Nephron (organoid): Measurements from ENCODE around the gene VPS16.
A peak's percentile ranks its signal among the peaks of the same experiment; 100 is the strongest.

Experiments used
- H3K27ac Mint-ChIP-seq, 3 experiments: 2 replicates each; pipeline ENCODE4 v1.8.0; 2020; ENCODE audit warnings: mixed read lengths in 3 of 3, mild to moderate bottlenecking in 2 of 3, moderate library complexity in 1 of 3
- H3K27me3 Mint-ChIP-seq: 2 replicates; pipeline ENCODE4 v1.8.0; 2021; ENCODE audit warnings: low read depth, mild to moderate bottlenecking, moderate library complexity, mixed read lengths
- H3K36me3 Mint-ChIP-seq: 2 replicates; pipeline ENCODE4 v1.8.0; 2020; ENCODE audit warnings: low read depth, mixed read lengths
- H3K4me1 Mint-ChIP-seq: 2 replicates; pipeline ENCODE4 v1.8.0; 2020; ENCODE audit warnings: mixed read lengths
- H3K4me3 Mint-ChIP-seq, 3 experiments: 2 replicates each; pipeline ENCODE4 v1.8.0; 2020; ENCODE audit warnings: mild to moderate bottlenecking in 3 of 3, mixed read lengths in 3 of 3, moderate library complexity in 2 of 3
- H3K9me3 Mint-ChIP-seq: 2 replicates; pipeline ENCODE4 v1.8.0; 2020; ENCODE audit warnings: mixed read lengths
- TF ChIP-seq, protein P1 (sequence below), 3 experiments: fragments of 200-600 bp; sonication (generic); IDR thresholded peaks; one replicate each; pipeline ENCODE4 v1.5.0; 2021; ENCODE audit warnings: antibody characterized with exemption in 3 of 3; ENCODE audit not compliant: unreplicated experiment in 3 of 3

VPS16 gene

DNA sequence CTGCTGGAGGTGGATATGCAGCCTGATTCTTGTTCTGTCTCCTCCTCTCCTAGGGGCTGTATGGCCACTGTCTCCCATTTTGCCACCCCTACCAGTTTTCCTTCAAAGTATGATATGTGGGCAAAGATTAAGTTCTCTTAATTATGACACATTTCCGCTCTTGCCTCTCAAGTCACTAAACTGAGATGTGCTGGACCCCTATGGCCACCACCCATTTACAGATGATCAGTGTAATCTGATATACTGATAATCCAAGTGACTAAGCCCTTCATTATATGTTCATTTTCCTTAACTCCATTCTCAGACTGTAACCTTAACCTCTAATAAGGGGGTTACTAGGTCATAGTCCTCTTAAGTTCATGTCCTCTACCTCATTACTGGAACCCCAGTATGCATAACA is 26.5 kb upstream of the VPS16 start:
- H3K4me3 Mint-ChIP-seq, result peak overlapping the region in 1 of 3 experiments; percentile 1
- peaks cover 36% of the 10 kb centered on the region for H3K4me1 Mint-ChIP-seq
- H3K9me3 Mint-ChIP-seq, result peaks cover 33% of the 10 kb centered on the region
- peaks cover 14% of the 10 kb centered on the region for H3K36me3 Mint-ChIP-seq
- H3K27ac Mint-ChIP-seq, result peak overlapping the region; percentile 41 to 81 (median 78)
- TF ChIP-seq, protein P1, sequence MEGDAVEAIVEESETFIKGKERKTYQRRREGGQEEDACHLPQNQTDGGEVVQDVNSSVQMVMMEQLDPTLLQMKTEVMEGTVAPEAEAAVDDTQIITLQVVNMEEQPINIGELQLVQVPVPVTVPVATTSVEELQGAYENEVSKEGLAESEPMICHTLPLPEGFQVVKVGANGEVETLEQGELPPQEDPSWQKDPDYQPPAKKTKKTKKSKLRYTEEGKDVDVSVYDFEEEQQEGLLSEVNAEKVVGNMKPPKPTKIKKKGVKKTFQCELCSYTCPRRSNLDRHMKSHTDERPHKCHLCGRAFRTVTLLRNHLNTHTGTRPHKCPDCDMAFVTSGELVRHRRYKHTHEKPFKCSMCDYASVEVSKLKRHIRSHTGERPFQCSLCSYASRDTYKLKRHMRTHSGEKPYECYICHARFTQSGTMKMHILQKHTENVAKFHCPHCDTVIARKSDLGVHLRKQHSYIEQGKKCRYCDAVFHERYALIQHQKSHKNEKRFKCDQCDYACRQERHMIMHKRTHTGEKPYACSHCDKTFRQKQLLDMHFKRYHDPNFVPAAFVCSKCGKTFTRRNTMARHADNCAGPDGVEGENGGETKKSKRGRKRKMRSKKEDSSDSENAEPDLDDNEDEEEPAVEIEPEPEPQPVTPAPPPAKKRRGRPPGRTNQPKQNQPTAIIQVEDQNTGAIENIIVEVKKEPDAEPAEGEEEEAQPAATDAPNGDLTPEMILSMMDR (IDR thresholded peaks at IDR 0.05; ENCODE audit: unreplicated experiment in 3 of 3), result no peak
- peaks cover 21% of the 10 kb centered on the region for H3K27me3 Mint-ChIP-seq

DNA sequence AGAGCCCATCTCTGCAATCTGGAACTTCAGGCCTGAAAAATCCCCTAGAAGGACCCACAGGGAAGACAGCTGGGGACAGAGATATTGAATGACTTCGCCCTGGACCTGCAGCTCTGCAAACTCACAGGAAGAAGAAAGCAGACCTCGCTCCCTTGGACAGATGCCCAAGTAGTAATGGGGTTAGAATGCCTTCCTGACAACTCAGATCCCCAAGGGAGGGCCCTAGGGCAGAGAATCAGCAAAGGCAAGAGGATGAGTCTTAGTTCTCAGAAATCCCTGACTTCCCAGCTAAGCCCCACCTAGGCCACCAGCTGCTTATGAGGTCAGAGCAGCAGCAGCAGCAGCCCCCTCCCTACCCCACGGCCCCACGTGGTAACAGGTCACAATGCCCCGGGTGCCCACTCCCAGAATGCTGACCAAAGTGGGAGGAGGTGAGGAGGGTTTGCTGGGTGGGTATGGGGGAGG is 25.9 kb upstream of the VPS16 start, which contains the start of gene C20orf141:
Gene C20orf141 (plus strand): TSS at position 401 of the 465 bp plus-strand sequence. CDS start 198 bp downstream, outside the sequence.
- peak within 1 kb of the TSS; percentile 78 to 95 (median 84) for H3K27ac Mint-ChIP-seq
- H3K27me3 Mint-ChIP-seq, result peaks cover 19% of the 10 kb centered on the region
- peak within 1 kb of the TSS in 2 of 3 experiments; percentile 1 to 8 for H3K4me3 Mint-ChIP-seq
- H3K9me3 Mint-ChIP-seq, result peaks cover 31% of the 10 kb centered on the region
- TF ChIP-seq, protein P1 (IDR thresholded peaks at IDR 0.05; ENCODE audit: unreplicated experiment in 3 of 3), result no peak
- H3K36me3 Mint-ChIP-seq, result peaks cover 14% of the 10 kb centered on the region
- peaks cover 36% of the 10 kb centered on the region for H3K4me1 Mint-ChIP-seq

DNA sequence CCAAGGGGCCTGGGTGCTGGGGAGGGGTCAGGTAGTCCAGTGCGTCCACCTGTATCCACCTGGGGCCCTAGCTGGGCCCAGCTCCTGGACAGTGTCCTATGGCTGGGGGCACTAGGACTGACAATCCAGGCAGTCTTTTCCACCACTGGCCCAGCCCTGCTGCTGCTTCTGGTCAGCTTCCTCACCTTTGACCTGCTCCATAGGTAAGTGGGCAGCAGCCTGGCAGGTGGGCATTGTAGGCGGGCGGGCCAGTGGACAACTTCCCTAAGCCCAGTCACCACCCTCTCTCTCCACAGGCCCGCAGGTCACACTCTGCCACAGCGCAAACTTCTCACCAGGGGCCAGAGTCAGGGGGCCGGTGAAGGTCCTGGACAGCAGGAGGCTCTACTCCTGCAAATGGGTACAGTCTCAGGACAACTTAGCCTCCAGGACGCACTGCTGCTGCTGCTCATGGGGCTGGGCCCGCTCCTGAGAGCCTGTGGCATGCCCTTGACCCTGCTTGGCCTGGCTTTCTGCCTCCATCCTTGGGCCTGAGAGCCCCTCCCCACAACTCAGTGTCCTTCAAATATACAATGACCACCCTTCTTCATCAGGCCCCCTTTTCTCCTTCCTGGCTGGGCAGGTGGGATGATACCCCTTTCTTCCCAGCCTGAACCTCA is 25.2 kb upstream of the VPS16 start:
- Mint-ChIP-seq H3K4me1 (peaks cover 43% of the 10 kb centered on the region), H3K36me3 (peaks cover 14% of the 10 kb centered on the region), H3K9me3 (peaks cover 31% of the 10 kb centered on the region), H3K27me3 (peaks cover 19% of the 10 kb centered on the region), H3K4me3 (no peak overlapping the region), H3K27ac (peak overlapping the region; percentile 78 to 95 (median 84))
- TF ChIP-seq, protein P1 (IDR thresholded peaks at IDR 0.05; ENCODE audit: unreplicated experiment in 3 of 3), result no peak

DNA sequence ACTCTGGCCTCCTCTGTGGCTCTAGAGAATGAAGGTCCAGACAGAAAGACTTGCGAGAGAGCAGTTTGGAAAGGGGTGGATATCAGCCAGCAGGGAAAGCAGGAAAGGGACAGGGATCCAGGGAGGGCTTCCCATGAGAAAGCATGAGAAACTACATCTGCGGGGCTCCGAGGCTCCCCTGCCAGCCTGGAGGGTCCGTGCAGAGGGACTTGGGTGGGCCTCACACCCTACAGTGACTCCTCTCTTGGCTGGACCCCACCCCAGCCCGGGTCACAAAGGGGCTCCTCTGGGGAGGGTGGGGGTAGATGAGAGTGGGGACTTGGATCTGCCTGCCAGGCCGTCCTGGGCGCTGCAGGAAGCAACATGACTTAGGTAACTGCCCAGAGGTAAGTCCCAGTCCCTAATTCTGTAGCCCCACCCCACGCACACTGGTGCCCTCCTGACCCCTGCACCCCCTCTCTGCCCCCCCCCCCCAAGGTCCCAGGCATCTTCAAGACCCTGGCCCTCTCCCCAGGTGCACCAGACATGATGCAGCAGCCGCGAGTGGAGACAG is 24.4 kb upstream of the VPS16 start, which contains the start of gene TMEM239:
Gene TMEM239 (plus strand): TSS at position 335 of the 553 bp plus-strand sequence. CDS start 191 bp downstream, at position 526.
- Mint-ChIP-seq H3K4me3 (no peak within 1 kb of the TSS), H3K27me3 (peaks cover 15% of the 10 kb centered on the region), H3K9me3 (peaks cover 27% of the 10 kb centered on the region), H3K27ac (peak within 1 kb of the TSS; percentile 78 to 97 (median 95)), H3K36me3 (peaks cover 11% of the 10 kb centered on the region), H3K4me1 (peaks cover 46% of the 10 kb centered on the region)
- TF ChIP-seq, protein P1 (IDR thresholded peaks at IDR 0.05; ENCODE audit: unreplicated experiment in 3 of 3), result no peak

DNA sequence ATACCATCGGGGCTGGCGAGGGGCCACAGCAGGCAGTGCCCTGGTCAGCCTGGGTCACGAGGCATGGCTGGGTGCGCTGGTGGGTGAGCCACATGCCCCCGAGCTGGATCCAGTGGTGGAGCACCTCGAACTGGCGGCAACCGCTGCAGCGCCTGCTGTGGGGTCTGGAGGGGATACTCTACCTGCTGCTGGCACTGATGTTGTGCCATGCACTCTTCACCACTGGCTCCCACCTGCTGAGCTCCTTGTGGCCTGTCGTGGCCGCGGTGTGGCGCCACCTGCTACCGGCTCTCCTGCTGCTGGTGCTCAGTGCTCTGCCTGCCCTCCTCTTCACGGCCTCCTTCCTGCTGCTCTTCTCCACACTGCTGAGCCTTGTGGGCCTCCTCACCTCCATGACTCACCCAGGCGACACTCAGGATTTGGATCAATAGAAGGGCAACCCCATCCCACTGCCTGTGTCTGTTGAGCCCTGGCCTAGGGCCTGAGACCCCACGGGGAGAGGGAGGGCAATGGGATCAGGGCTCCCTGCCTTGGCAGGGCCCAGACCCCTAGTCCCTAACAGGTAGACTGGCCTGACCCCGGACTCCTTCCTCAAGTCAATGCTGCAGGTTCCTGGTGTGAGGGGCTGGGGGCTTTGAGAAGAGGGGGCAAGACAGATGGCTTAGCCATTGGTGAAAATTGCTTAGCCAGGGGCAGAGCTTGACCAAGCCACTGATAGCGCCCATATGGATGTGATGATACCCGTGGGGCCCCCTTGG is 23.8 kb upstream of the VPS16 start:
- Mint-ChIP-seq H3K4me3 (no peak overlapping the region), H3K9me3 (peaks cover 22% of the 10 kb centered on the region)

More for the DNA sequence above, 23.8 kb upstream of the VPS16 start:
- peaks cover 20% of the 10 kb centered on the region for H3K27me3 Mint-ChIP-seq
- H3K4me1 Mint-ChIP-seq, result peaks cover 50% of the 10 kb centered on the region
- TF ChIP-seq, protein P1 (IDR thresholded peaks at IDR 0.05; ENCODE audit: unreplicated experiment in 3 of 3), result no peak
- peak overlapping the region; percentile 64 to 97 (median 68) for H3K27ac Mint-ChIP-seq
- peaks cover 9% of the 10 kb centered on the region for H3K36me3 Mint-ChIP-seq
